Fibroblast of lung (primary cell): ENCODE results near the gene GXYLT1.

ENCODE experiments used
- EZH2 ChIP-seq: IDR thresholded peaks from 2 replicates; pipeline ENCODE4 v1.5.1; 2012; ENCODE audit warnings: low read length, control low read depth, mild to moderate bottlenecking; ENCODE audit errors: missing control alignments
- TF ChIP-seq, protein P1 (sequence below), 2 donors: IDR thresholded peaks in 1 of 2; conservative IDR thresholded peaks in 1 of 2; 1 replicate in 1 of 2; 2 replicates in 1 of 2; pipeline ENCODE4 v1.5.1; 2011 to 2012; ENCODE audit warnings: low read length in 2 of 2, control low read depth in 1 of 2, inconsistent platforms in 1 of 2, low read depth in 1 of 2, mild to moderate bottlenecking in 1 of 2

DNA sequence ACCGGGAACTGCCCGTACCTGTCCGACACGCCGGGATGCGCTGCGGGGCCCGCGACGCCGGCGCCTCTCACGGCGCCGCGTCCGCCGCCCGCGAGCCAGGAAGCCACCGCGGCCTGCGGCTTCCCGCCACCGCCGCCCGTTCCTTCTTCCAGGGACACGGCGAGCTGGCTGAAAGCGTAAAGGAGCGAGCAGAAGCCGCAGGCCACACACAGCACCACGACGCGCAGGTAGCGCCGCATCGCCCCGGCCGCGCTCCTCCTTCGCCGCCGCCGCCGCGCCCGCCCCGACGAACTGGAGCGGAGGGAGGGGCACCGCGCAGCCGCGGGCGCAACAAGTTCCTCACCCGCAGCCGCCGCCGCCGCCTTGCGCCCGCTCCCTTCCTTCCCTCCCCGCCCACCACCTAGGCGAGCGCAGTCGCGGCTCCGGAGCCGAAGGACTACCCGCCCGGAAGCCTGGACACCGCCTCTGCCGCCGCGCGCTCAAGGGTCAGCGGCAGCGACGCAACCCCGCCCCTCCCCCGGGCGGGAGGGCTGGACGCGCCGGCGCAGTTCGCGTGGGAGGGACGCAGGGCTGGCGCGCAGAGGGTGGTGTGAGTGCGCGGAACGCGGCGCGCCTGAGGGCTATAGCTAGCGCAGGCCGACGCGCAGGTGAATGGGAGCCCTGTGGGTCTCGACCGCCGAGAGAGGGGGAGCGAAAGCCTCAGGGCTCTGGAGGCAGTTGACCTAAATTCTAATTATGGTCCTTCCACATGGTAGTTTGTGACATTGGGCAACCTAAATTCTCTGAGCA is at the start of gene GXYLT1:
- TF ChIP-seq, protein P1, sequence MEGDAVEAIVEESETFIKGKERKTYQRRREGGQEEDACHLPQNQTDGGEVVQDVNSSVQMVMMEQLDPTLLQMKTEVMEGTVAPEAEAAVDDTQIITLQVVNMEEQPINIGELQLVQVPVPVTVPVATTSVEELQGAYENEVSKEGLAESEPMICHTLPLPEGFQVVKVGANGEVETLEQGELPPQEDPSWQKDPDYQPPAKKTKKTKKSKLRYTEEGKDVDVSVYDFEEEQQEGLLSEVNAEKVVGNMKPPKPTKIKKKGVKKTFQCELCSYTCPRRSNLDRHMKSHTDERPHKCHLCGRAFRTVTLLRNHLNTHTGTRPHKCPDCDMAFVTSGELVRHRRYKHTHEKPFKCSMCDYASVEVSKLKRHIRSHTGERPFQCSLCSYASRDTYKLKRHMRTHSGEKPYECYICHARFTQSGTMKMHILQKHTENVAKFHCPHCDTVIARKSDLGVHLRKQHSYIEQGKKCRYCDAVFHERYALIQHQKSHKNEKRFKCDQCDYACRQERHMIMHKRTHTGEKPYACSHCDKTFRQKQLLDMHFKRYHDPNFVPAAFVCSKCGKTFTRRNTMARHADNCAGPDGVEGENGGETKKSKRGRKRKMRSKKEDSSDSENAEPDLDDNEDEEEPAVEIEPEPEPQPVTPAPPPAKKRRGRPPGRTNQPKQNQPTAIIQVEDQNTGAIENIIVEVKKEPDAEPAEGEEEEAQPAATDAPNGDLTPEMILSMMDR (conservative IDR thresholded peaks at IDR 0.05 in 1 of 2, IDR thresholded peaks at IDR 0.05 in 1 of 2; ENCODE audit: low read depth in 1 of 2, low read length in 2 of 2) = no peak
- no peak for TF ChIP-seq EZH2
